Measurements from ENCODE around the gene SLC38A3.

Gene SLC38A3

GRCh38 chr3:50169232-50169832, 35.7 kb upstream of the SLC38A3 start:
- DNase-seq = no peak

GRCh38 chr3:50169858-50170257, 35.2 kb upstream of the SLC38A3 start:
- no peak for DNase-seq

GRCh38 chr3:50170689-50171088, 34.4 kb upstream of the SLC38A3 start:
- peak; percentile 26 to 67 (median 42) for DNase-seq

GRCh38 chr3:50171540-50172301, 33.4 kb upstream of the SLC38A3 start:
- no peak for DNase-seq

- DNase-seq = no peak
Measured at GRCh38 chr3:50172626-50173220, 32.3 kb upstream of the SLC38A3 start.

- DNase-seq = peak; percentile 49 to 81 (median 73)
Measured at GRCh38 chr3:50173685-50174516, 31.2 kb upstream of the SLC38A3 start.

GRCh38 chr3:50174517-50174895, 30.6 kb upstream of the SLC38A3 start:
- DNase-seq = no peak

GRCh38 chr3:50174947-50175524, 30.0 kb upstream of the SLC38A3 start:
- no peak for DNase-seq

GRCh38 chr3:50177346-50177745, 27.7 kb upstream of the SLC38A3 start:
- DNase-seq = no peak

GRCh38 chr3:50179710-50180109, 25.4 kb upstream of the SLC38A3 start:
- DNase-seq = no peak

- no peak for DNase-seq
Measured at GRCh38 chr3:50181985-50182384, 23.1 kb upstream of the SLC38A3 start.

GRCh38 chr3:50182533-50183099, 22.5 kb upstream of the SLC38A3 start:
- no peak for DNase-seq

- DNase-seq = no peak
Measured at GRCh38 chr3:50183755-50184154, 21.3 kb upstream of the SLC38A3 start.

GRCh38 chr3:50184242-50184978, 20.7 kb upstream of the SLC38A3 start:
- DNase-seq = no peak

- no peak for DNase-seq
Measured at GRCh38 chr3:50185230-50185629, 19.8 kb upstream of the SLC38A3 start.

- no peak for DNase-seq
Measured at GRCh38 chr3:50186096-50186495, 19.0 kb upstream of the SLC38A3 start.

- no peak for DNase-seq
Measured at GRCh38 chr3:50187750-50188149, 17.3 kb upstream of the SLC38A3 start.

- DNase-seq = peak; percentile 80 to 89 (median 84)
Measured at GRCh38 chr3:50189274-50189673, 15.8 kb upstream of the SLC38A3 start.

- DNase-seq = no peak
Measured at GRCh38 chr3:50189989-50190388, 15.1 kb upstream of the SLC38A3 start.

- peak; percentile 45 to 73 (median 58) for DNase-seq
Measured at GRCh38 chr3:50190936-50191660, 14.0 kb upstream of the SLC38A3 start, which contains the start of gene GNAT1. TSS of gene GNAT1 (plus strand) at chr3:50191610. CDS start at chr3:50191726, 116 bp downstream.

- DNase-seq = no peak
Measured at GRCh38 chr3:50192124-50192523, 12.9 kb upstream of the SLC38A3 start.
